ENCODE measurements around the gene SPSB1. TPM values are rescaled to one million over a fixed set of nuclear protein-coding genes. Genes with fewer than 3 reads are reported as not detected.

Gene SPSB1
- total and polyA plus RNA-seq, 10 of the 15 experiments (the other 5 are each of a cell fraction or from before 2014, with no cell fraction given) = 0.02 to 2.0 (median 0.90) TPM; not detected in 1

DNA sequence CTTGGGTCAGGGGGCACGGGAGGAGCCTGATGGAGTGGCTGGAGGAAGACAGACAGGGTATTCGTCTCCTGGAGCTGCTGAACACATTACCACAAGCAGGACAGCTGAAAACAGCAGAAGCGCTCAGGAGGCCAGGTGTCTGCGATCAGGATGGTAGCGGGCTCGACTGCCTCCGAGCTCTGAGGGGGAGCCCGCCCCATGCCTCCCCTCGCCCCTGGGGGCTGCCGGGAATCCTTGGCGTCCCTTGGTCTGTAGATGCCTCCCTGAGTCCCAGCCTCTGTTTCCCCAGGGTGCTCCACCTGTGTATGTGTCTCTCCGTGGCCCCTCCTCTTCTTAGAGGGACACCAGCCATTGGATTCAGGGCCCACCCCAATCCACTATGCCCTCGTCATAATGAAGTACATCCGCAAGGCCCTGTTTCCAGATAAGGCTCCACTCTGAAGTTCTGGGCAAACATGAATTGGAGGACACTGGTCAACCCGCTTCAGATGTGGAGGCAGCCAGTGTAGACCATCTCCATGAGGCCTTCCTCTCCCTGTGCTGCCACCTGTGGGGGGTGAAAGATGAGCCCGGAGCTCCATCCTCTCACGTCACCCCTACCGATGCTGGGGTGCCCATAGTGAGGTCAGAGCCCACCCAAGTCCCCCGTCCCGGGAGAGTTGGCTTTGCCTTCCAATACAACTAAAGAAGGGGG is 67.8 kb downstream of the SPSB1 start (continued):
- TF ChIP-seq, protein P1, sequence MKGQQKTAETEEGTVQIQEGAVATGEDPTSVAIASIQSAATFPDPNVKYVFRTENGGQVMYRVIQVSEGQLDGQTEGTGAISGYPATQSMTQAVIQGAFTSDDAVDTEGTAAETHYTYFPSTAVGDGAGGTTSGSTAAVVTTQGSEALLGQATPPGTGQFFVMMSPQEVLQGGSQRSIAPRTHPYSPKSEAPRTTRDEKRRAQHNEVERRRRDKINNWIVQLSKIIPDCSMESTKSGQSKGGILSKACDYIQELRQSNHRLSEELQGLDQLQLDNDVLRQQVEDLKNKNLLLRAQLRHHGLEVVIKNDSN (IDR thresholded peaks at IDR 0.05; ENCODE audit: borderline replicate concordance, extremely low read length, insufficient read depth, low read depth, low read length) = no peak

DNA sequence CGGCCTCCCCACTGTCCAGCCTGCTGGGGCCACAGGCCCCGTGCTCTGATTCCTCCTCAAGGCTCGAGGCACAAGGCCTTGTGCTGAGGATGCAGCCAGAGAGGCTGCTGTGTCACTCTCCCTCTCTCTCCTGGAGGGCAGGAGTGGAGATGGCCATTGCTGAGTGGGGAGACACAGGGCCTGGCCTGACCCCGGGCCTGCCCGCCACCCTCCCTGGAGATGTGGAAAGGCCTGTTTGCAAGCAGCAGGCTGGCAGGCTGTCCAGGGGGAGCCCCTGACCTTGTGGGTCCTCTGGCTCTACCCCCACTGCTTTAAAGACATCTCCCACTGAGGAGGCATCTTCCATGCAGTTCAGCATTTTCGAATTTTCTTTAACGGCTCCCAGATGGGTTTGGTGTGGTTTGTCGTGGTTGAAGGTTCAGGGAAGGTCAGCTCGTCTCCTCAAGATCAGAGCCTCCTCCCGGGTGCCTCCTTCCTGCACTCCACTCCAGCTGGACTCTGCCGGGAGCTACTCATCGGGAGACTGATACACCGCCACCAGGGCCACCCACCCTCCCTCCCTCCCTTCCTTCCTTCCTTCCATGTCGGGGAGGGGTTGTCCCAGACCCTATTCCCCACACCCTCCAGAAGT is 69.1 kb downstream of the SPSB1 start:
- no peak for DNase-seq (ENCODE audit: low read depth, low spot score)
- no peak overlapping the region for H3K4me2 ChIP-seq (ENCODE audit: control insufficient read depth, insufficient read depth)
- in situ Hi-C loops (cut with MboI) (no loop called here), intact Hi-C loops (cut with micrococcal nuclease; ENCODE audit: unreplicated experiment) (no loop called here)
- no peak overlapping the region for H3K9ac ChIP-seq (ENCODE audit: control insufficient read depth, insufficient read depth, low read length)
- 62% methylated on average over 13 of the region's 14 CpGs for WGBS (ENCODE audit: insufficient coverage, insufficient replicate concordance, low lambda C conversion rate, missing lambda C conversion rate)
- H3K4me1 ChIP-seq (ENCODE audit: control insufficient read depth, insufficient read depth, low read length) = peaks cover 3% of the 10 kb centered on the region; the same call in 1 of the 2 replicates
- ChIA-PET SMC1A (ENCODE audit: uncharacterized antibody, unreplicated experiment) (no interaction called here), CTCF (no interaction called here), POLR2A (no interaction called here), RAD21 (ENCODE audit: unreplicated experiment) (interaction anchor here (0.5 kb wide), 1 partner anchor 253 kb away, joined by 4 read pairs; no protein-coding TSS in a partner anchor)
- no peak for ATAC-seq
- H3K36me3 ChIP-seq (ENCODE audit: control insufficient read depth in 2 of 2, insufficient read depth in 2 of 2, low read length in 1 of 2) = no peaks in the 10 kb centered on the region
- no peak overlapping the region for H3K4me3 ChIP-seq
- no peak overlapping the region for H3K27ac ChIP-seq (ENCODE audit: control insufficient read depth, insufficient read depth)
- no peak for FAIRE-seq
- no peak overlapping the region for H2AFZ ChIP-seq (ENCODE audit: control insufficient read depth, low read depth, low read length)
- H3K27me3 ChIP-seq (replicated peaks in 1 of 2; ENCODE audit: control insufficient read depth in 2 of 2, insufficient read depth in 2 of 2, low read length in 1 of 2) = no peaks in the 10 kb centered on the region
- no peaks in the 10 kb centered on the region for H3K9me3 ChIP-seq (replicated peaks; ENCODE audit: control insufficient read depth, insufficient read depth, low read length)
- no TSS peak for BruUV-seq (replicated peaks)
- H3K79me2 ChIP-seq (ENCODE audit: control insufficient read depth, insufficient read depth, low read length) = no peaks in the 10 kb centered on the region
- no peaks in the 10 kb centered on the region for H4K20me1 ChIP-seq (ENCODE audit: control insufficient read depth, insufficient read depth)
- TF ChIP-seq, protein P2, sequence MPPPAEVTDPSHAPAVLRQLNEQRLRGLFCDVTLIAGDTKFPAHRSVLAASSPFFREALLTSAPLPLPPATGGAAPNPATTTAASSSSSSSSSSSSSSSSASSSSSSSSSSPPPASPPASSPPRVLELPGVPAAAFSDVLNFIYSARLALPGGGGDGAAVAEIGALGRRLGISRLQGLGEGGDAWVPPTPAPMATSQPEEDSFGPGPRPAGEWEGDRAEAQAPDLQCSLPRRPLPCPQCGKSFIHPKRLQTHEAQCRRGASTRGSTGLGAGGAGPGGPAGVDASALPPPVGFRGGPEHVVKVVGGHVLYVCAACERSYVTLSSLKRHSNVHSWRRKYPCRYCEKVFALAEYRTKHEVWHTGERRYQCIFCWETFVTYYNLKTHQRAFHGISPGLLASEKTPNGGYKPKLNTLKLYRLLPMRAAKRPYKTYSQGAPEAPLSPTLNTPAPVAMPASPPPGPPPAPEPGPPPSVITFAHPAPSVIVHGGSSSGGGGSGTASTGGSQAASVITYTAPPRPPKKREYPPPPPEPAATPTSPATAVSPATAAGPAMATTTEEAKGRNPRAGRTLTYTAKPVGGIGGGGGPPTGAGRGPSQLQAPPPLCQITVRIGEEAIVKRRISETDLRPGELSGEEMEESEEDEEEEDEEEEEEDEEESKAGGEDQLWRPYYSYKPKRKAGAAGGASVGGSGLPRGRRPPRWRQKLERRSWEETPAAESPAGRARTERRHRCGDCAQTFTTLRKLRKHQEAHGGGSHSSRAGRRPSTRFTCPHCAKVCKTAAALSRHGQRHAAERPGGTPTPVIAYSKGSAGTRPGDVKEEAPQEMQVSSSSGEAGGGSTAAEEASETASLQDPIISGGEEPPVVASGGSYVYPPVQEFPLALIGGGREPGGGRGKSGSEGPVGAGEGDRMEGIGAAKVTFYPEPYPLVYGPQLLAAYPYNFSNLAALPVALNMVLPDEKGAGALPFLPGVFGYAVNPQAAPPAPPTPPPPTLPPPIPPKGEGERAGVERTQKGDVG (CRISPR knock-in tag; IDR thresholded peaks at IDR 0.05) = no peak
- no peak for TF ChIP-seq STAT3 (IDR thresholded peaks at IDR 0.05; ENCODE audit: low read depth, low read length)
- TF ChIP-seq ZNF24 (IDR thresholded peaks at IDR 0.05) = no peak
- TF ChIP-seq, protein P3, sequence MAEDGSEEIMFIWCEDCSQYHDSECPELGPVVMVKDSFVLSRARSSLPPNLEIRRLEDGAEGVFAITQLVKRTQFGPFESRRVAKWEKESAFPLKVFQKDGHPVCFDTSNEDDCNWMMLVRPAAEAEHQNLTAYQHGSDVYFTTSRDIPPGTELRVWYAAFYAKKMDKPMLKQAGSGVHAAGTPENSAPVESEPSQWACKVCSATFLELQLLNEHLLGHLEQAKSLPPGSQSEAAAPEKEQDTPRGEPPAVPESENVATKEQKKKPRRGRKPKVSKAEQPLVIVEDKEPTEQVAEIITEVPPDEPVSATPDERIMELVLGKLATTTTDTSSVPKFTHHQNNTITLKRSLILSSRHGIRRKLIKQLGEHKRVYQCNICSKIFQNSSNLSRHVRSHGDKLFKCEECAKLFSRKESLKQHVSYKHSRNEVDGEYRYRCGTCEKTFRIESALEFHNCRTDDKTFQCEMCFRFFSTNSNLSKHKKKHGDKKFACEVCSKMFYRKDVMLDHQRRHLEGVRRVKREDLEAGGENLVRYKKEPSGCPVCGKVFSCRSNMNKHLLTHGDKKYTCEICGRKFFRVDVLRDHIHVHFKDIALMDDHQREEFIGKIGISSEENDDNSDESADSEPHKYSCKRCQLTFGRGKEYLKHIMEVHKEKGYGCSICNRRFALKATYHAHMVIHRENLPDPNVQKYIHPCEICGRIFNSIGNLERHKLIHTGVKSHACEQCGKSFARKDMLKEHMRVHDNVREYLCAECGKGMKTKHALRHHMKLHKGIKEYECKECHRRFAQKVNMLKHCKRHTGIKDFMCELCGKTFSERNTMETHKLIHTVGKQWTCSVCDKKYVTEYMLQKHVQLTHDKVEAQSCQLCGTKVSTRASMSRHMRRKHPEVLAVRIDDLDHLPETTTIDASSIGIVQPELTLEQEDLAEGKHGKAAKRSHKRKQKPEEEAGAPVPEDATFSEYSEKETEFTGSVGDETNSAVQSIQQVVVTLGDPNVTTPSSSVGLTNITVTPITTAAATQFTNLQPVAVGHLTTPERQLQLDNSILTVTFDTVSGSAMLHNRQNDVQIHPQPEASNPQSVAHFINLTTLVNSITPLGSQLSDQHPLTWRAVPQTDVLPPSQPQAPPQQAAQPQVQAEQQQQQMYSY (CRISPR knock-in tag; IDR thresholded peaks at IDR 0.05) = no peak
- no peak for TF ChIP-seq BACH1 (IDR thresholded peaks at IDR 0.05; ENCODE audit: borderline replicate concordance)
- TF ChIP-seq WRNIP1 (IDR thresholded peaks at IDR 0.05; ENCODE audit: borderline replicate concordance, low read depth, low read length) = no peak
- TF ChIP-seq, protein P4, sequence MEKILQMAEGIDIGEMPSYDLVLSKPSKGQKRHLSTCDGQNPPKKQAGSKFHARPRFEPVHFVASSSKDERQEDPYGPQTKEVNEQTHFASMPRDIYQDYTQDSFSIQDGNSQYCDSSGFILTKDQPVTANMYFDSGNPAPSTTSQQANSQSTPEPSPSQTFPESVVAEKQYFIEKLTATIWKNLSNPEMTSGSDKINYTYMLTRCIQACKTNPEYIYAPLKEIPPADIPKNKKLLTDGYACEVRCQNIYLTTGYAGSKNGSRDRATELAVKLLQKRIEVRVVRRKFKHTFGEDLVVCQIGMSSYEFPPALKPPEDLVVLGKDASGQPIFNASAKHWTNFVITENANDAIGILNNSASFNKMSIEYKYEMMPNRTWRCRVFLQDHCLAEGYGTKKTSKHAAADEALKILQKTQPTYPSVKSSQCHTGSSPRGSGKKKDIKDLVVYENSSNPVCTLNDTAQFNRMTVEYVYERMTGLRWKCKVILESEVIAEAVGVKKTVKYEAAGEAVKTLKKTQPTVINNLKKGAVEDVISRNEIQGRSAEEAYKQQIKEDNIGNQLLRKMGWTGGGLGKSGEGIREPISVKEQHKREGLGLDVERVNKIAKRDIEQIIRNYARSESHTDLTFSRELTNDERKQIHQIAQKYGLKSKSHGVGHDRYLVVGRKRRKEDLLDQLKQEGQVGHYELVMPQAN (conservative IDR thresholded peaks at IDR 0.05) = no peak
- no peak for TF ChIP-seq SP1 (IDR thresholded peaks at IDR 0.05; ENCODE audit: low read depth, low read length)
- no peak for TF ChIP-seq RFX5 (IDR thresholded peaks at IDR 0.05; ENCODE audit: low read depth, low read length)

All from GM12878 (cell line).